Muscle of leg (tissue), 11 donors: ENCODE measurements around the gene KCP. TPM values are rescaled to one million over a fixed set of nuclear protein-coding genes. Genes with fewer than 3 reads are reported as not detected.

Experiments used
- DNase-seq: peaks from one replicate; pipeline ENCODE4 v3.0.0; 2013
- H3K27ac ChIP-seq: one replicate; pipeline ENCODE4 v1.5.1; 2013; ENCODE audit warnings: mild to moderate bottlenecking, low read length, control low read depth
- H3K27me3 ChIP-seq: one replicate; pipeline ENCODE4 v1.6.1; 2013; ENCODE audit warnings: low read length; ENCODE audit not compliant: control insufficient read depth, insufficient read depth
- H3K36me3 ChIP-seq: one replicate; pipeline ENCODE4 v1.6.1; 2013; ENCODE audit warnings: low read length; ENCODE audit not compliant: control insufficient read depth, insufficient read depth
- H3K4me1 ChIP-seq: one replicate; pipeline ENCODE4 v1.6.1; 2013; ENCODE audit warnings: low read length; ENCODE audit not compliant: control insufficient read depth, insufficient read depth
- H3K4me3 ChIP-seq: one replicate; pipeline ENCODE4 v1.5.1; 2013; ENCODE audit warnings: low read length, control low read depth
- H3K9me3 ChIP-seq: replicated peaks from 2 replicates; pipeline ENCODE4 v1.6.1; 2013; ENCODE audit warnings: low read depth, low read length; ENCODE audit not compliant: control insufficient read depth
- WGBS: methylation state at CpG from one replicate; pipeline ENCODE4 v1.1.5; 2013; ENCODE audit warnings: missing lambda C conversion rate; ENCODE audit not compliant: insufficient coverage; 5-methylcytosine and 5-hydroxymethylcytosine counted together
- polyA plus RNA-seq, 8 donors: library from polyadenylated mRNA; unstranded; fragments of 120-200 nt; gene quantifications; one replicate each; pipeline versions ENCODE4 v1.2.1 to v1.2.3, GENCODE V29; 2013; ENCODE audit warnings: inconsistent platforms in 1 of 8, low replicate concordance in 1 of 8; ENCODE audit not compliant: insufficient read length in 8 of 8, insufficient read depth in 1 of 8
- total RNA-seq: library from RNA; stranded (reverse); fragments of 120-200 nt; gene quantifications from one replicate; pipeline ENCODE4 v1.2.4, GENCODE V29; 2013

Gene KCP
- total and polyA plus RNA-seq, 9 donors: 0.50 to 1.8 (median 1.1) TPM

DNA sequence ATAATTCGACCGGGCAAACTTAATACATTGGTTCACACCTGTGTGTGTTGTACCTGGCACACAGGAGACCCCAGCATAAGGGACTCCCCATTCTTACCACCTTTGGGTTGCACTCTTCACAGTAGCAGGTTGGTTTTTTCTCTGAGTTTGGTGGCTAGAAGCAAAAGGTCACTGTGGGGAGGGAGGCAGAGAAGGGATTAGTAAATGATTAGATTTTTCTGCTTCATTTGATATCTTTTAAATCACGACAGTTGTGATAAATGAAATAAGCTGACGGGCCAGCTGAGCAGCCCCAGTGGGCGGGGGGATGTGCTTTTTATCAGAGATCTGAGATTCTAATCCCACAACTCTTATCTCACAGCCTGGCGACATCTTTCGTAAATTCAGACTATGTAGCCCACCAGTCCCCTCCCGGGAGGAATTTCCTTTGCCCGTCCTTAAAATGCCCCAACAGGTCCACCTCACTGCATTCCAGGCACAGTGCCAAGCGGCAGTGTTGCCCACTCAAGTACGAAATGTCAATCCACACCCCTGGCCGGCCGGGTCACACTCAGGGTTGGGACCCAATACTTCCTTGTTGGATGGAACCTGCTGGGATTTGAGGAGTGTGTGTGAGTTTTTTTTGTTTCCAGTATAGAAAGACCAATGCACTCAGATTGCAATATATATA is 10.5 kb upstream of the KCP start:
- Histone ChIP-seq H3K4me3 (no peak overlapping the region), H3K36me3 (no peaks in the 10 kb centered on the region), H3K9me3 (no peaks in the 10 kb centered on the region), H3K4me1 (peaks cover 7% of the 10 kb centered on the region), H3K27ac (no peak overlapping the region), H3K27me3 (peaks cover 58% of the 10 kb centered on the region)
- no peak for DNase-seq
- WGBS: 76% methylated on average over 6 of the region's 13 CpGs

DNA sequence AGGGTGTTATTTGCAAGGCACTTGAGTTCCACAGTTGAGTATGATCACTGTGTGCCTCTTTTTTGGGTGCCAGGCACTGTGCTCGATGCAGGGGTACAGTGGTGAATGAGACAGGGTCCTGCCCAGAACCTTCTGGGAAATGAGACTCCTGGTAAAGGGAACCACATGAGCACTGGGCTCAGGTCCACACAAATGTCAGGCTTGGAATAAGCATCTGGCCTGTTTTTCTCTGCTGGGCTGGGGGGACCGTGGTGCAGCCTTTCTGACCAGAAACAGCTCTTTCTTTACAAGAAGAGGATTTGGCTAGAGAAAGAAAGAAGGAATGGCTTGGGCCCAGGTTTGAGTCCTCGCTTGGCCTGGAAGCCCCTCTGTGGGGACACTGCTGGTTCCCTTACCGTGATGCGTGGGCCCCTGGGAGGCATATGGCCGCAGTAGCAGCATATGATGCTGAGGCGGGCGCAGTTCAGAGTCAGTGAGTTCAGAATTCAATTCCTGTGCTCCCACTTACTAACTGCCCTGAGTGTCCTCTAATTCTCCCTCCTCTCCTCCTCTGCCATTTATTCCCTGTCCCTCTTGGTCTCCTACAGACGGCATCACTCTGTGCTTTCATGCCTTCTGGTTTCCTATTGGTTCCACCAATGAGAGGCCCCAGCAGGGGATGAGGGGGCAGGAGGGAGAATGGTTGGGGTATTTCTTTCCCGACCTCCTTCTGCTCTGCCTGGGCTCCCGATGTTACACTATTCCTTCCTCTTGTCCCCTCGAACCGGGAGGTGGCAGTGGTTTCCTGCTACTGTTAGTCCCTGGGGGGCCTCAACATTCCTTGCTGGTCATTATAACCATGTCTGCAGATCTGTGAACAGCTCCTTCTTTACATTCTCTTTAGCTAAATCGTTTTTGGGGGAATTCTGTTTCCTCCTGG is 9.6 kb upstream of the KCP start:
- Histone ChIP-seq H3K27me3 (peaks cover 68% of the 10 kb centered on the region), H3K27ac (no peak overlapping the region), H3K4me3 (no peak overlapping the region), H3K9me3 (no peaks in the 10 kb centered on the region), H3K4me1 (peaks cover 10% of the 10 kb centered on the region), H3K36me3 (no peaks in the 10 kb centered on the region)
- peak; percentile 53 for DNase-seq
- WGBS: 45% methylated on average over 8 of the region's 14 CpGs

DNA sequence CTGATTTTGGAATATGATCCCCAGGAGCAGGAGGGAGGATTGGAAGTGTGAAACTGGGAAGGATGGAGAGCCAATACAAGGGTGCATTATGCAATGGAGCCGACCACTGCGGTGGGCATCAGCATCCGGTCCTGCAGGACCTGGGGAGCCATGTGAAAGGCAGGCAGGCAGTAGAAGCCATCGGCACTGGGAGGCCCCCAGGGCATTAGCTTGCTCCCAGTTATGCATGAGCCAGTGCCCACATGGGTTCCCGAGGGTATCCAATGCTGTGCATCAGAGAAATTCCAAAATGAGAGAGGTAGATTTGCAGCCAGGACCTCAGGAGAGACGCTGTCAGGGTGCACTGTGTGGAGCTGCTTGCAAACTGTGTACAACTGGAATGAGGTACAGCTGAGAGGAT is 8.7 kb upstream of the KCP start:
- WGBS: 81% methylated on average over 6 of the region's 6 CpGs
- Histone ChIP-seq H3K9me3 (no peaks in the 10 kb centered on the region), H3K36me3 (no peaks in the 10 kb centered on the region), H3K4me3 (no peak overlapping the region), H3K27me3 (peaks cover 76% of the 10 kb centered on the region), H3K27ac (no peak overlapping the region), H3K4me1 (peaks cover 10% of the 10 kb centered on the region)
- DNase-seq: no peak

DNA sequence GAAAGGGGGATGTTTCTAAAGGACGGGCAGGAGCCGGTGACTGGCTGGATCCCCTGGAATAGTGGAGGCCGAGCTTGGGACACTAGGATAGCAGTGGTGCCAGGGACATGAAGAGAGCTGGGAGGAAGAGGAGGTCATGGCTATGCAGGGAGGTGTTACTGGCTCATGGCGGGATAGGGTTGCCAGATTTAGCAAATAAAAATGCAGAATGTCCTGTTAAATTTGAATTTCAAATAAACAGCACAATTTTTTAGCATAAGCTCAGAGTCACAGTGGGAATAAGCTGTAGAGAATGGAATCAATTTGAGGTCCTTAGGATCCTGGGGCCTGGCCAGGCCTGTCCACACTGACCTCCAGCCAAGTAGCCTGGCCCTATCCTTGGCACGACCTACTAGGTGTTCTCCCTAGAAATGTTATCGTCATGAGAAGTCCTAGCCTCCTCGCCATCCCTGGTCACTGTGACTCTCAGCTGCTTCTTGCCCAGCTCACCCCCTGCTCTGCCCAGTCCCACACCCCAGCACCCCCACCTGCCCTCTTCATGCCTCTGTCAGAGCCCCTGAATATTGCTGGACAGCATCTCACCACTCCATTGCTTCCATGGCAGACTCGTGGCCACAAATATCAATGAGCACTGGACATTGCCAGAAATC is 7.6 kb upstream of the KCP start:
- H3K27me3 ChIP-seq: peaks cover 81% of the 10 kb centered on the region
- no peak overlapping the region for H3K4me3 ChIP-seq
- DNase-seq: no peak
- peaks cover 10% of the 10 kb centered on the region for H3K4me1 ChIP-seq
- H3K27ac ChIP-seq: no peak overlapping the region
- 72% methylated on average over 7 of the region's 8 CpGs for WGBS
- no peaks in the 10 kb centered on the region for H3K9me3 ChIP-seq
- no peaks in the 10 kb centered on the region for H3K36me3 ChIP-seq

DNA sequence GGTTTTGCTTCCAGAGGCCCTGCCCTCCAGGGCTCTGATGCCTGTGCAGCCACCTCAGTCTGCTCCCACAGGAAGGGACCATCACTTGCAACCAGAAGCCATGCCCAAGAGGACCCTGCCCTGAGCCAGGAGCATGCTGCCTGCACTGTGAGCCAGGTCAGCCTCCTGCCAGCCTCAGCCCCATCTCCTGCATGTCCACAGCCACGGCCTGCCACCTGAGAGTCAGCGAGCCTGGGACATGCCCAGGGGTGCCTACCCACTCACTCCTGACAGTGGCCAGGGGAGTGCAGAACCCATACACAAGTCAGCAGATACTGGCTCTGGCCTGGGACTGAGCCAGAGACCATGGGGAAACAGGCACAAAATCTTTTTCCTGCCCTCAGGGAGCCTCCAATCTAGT is 6.6 kb upstream of the KCP start:
- H3K4me1 ChIP-seq: peaks cover 10% of the 10 kb centered on the region
- no peak for DNase-seq
- H3K27me3 ChIP-seq: peaks cover 76% of the 10 kb centered on the region
- H3K27ac ChIP-seq: no peak overlapping the region
- no peaks in the 10 kb centered on the region for H3K36me3 ChIP-seq
- H3K9me3 ChIP-seq: no peaks in the 10 kb centered on the region
- H3K4me3 ChIP-seq: no peak overlapping the region
- WGBS: no CpG with 5 or more reads among the region's 2 CpGs

DNA sequence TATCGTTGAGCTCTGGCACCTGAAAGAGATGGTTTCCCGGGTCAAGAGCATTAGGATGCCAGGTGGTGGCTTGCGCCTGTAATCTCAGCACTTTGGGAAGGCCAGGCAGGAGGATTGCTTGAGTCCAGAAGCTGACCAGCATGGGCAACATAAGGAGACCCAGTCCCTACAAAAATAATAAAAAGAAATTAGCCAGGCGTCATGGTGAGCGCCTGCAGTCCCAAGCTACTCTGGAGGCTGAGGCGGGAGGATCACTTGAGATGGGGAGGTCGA is 6.1 kb upstream of the KCP start:
- DNase-seq: no peak
- Histone ChIP-seq H3K27ac (no peak overlapping the region), H3K9me3 (no peaks in the 10 kb centered on the region), H3K27me3 (peaks cover 76% of the 10 kb centered on the region), H3K4me3 (no peak overlapping the region), H3K4me1 (peaks cover 12% of the 10 kb centered on the region), H3K36me3 (no peaks in the 10 kb centered on the region)
- WGBS: 84% methylated on average over 5 of the region's 7 CpGs

DNA sequence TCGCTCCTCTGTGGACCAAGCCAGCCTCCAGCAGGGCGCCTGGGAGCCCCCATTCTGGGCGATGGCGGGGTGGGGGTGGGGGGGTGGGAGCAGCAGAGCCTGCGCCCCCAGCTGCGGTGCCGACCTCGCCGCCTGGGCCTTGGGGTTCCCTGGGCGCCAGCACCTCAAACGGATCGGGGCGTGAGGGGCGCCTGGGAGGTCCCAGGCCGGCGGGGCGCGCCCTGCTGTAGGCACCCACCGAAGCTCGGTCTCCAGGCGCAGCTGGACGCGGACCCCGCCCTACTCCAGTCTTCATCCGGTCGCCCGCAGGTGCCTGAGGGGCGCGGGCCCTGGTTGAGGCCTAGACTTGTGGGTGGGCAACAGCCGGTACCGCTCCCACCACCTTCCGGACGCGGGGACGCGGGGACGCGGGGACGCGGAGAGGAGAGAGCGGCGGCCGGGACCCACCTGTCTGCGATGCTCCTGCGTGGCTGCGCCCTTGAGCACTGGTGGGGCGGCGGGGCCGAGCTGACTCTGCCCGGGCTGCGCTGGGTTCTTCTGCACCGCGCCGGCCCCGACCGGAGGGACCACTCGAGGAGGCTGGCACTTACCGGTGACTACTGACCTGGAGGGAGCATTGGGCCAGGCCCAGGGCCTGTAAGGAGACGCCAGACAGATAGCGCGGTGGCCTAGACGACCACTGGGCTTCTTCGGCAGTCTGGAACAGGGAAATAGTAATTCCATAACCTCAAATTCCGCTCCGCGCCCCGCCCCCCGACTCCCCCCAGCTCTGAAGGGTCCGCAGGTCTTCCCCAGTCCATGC is 5.5 kb upstream of the KCP start:
- H3K4me3 ChIP-seq: no peak overlapping the region
- no peak for DNase-seq

DNA sequence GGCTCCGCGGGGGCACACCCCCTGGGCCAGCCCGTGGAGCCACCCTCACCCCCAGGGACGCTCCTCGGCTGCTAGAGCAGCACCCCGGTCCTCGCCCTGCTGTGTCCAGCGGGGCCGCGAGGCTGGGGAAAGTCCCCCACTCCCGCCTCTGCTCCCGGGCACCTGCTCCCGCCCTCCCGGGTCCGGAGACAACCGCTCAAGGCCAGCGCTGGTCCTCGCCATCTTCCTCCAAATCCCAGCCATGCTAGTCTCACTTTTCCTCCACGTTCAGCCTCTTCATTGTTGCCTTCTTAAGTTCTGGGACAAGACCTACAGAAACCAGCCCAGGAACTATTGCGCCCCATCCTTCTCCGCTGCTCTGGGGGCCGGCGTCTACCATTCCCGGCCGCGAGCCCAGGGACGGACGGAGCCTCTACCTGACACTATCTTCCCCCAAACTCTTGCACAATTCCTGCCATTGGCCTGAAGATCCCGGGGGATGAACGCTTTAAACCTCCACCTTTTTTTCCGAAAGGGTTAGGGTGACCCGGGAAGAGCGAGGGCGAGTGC is 4.8 kb upstream of the KCP start:
- Histone ChIP-seq H3K4me3 (no peak overlapping the region), H3K27ac (no peak overlapping the region), H3K9me3 (no peaks in the 10 kb centered on the region), H3K36me3 (no peaks in the 10 kb centered on the region), H3K4me1 (peaks cover 15% of the 10 kb centered on the region), H3K27me3 (peaks cover 76% of the 10 kb centered on the region)
- no peak for DNase-seq
- WGBS: under 1% methylated on average over 23 of the region's 34 CpGs

More for the DNA sequence above, 5.5 kb upstream of the KCP start:
- Histone ChIP-seq H3K27ac (no peak overlapping the region), H3K36me3 (no peaks in the 10 kb centered on the region), H3K9me3 (no peaks in the 10 kb centered on the region), H3K4me1 (peaks cover 17% of the 10 kb centered on the region), H3K27me3 (peaks cover 77% of the 10 kb centered on the region)
- WGBS: 13% methylated on average over 65 of the region's 69 CpGs

DNA sequence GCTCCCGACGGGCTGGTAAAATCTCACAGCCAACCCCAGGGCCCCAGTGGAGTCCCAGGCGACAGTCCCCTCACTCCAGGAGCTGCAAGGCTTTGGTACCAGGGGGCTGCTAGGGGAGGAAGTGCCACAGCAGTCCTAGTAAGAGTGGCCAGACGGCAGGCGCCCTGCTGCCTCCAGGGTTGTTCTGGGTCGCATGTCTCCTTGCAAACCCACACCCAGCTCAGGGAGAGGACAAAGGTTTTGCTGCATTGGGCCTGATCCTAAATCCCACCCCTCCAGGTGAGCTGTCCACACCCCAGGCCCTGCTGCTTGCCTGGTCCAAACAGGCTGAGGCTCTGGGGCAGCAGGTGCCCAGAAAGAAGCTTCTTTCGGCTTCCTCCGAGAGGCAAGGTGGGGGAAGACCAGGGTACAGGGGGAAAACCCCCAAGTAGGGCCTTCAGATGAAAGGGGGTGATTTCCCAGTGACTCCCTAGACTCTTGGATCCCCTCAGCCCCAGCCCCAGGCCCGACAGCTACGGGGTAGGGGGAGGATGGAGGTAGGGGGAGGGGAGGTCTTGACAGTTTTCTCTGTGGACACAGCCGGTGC is 4.2 kb upstream of the KCP start:
- Histone ChIP-seq H3K36me3 (no peaks in the 10 kb centered on the region), H3K9me3 (no peaks in the 10 kb centered on the region), H3K4me3 (no peak overlapping the region), H3K27ac (no peak overlapping the region), H3K27me3 (peaks cover 77% of the 10 kb centered on the region), H3K4me1 (peaks cover 21% of the 10 kb centered on the region)
- DNase-seq: no peak
- WGBS: 32% methylated on average over 7 of the region's 11 CpGs
